GM21423 (cell line): Measurements from ENCODE around the gene ADGRF5.

Experiments
- ATAC-seq: cut with Tn5 transposase; IDR thresholded peaks from one replicate; pipeline ENCODE4 v1.9.1; 2021; ENCODE audit warnings: mild to moderate bottlenecking, moderate library complexity; ENCODE audit not compliant: unreplicated experiment

ADGRF5 gene

GRCh38 chr6:46921731-46922130 is at the start of gene ADGRF5:
Gene ADGRF5 (minus strand): TSS chr6:46921938. CDS start chr6:46906762, 15,176 bp downstream.
- no peak for ATAC-seq

DNA sequence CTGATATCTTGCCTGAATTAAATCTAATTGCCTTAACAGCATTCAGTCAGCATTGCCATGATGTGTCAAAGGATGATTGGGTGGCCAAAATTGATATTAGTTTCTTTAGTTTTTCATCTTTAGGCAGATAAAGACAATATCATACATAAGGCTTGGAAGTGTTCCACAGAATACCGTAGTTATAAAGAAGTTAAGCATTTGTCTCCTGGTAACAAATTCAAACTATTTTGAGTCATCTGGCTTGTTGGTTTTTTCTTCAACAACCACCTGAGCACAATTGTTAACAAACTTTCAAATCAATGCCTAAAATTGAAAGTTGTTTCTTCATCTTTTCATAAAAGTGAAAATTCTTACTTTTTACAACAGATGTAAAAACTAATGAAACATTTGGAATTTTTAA is 47.5 kb upstream of the ADGRF5 start:
- ATAC-seq = no peak

GRCh38 chr6:46967826-46968349 is 46.1 kb upstream of the ADGRF5 start:
- ATAC-seq = no peak

DNA sequence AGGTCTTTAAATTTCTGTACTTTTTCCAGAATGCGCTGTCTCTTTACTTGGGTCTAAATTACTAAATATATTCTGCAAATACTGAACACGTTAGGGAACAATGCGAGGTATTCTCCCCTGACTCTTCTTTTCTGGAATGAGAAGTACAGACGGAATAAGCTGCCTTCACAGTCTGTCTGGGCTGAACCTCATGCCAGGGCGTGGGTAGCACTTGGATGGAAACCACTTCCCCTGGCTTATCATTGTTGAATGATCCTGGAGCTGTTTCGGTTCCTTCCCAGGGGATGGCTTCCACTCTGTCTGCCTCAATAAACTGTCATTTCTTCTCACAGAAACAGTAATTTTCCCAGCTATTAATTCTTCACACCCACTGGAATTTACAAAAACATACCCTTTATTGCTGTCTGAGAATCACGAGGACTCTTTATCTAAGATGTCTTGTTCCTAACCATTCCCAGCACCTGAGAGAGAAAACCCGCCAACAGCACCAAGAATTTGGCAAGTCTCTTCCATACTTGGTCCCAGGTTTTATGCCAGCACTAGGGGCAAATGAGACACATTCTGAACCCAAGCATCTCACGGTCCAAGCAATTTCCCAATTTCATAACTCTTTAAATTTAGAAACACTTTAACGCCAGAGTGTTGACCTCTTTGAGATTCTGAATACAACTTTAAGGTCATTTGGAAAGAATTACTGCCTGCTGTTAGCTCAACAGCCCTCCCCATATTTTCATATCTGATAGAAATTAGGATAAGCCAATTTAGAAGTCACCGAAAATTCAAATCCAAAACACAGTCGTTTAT is 43.2 kb upstream of the ADGRF5 start:
- ATAC-seq = no peak

- ATAC-seq = no peak
These were observed 41.9 kb upstream of the ADGRF5 start for GRCh38 chr6:46963626-46964025.

DNA sequence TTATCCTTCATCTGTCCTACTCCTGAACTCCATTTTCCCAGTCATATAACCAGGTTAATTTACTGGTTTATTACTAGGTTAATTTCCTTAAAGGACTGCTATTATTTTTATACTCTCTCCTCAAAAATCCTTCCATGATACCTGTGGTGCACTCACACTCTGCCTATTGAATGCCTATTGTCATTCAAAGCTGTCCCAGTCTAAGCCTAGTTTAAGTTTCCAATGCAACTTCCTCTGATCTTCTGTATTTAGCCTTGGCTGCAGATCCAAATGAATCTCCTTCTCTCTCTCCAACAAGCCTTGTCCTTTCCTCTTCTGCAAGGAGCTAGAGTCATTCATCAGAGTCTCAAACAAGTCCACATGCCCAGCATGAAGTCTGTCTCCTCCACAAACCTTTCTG is 41.3 kb upstream of the ADGRF5 start:
- ATAC-seq = no peak

- ATAC-seq = no peak
These were observed 40.0 kb upstream of the ADGRF5 start for GRCh38 chr6:46961711-46962110.

GRCh38 chr6:46961232-46961631 is 39.5 kb upstream of the ADGRF5 start:
- no peak for ATAC-seq

- no peak for ATAC-seq
These were observed 37.7 kb upstream of the ADGRF5 start for GRCh38 chr6:46959419-46959818.

GRCh38 chr6:46956409-46956808 is 34.7 kb upstream of the ADGRF5 start:
- no peak for ATAC-seq

DNA sequence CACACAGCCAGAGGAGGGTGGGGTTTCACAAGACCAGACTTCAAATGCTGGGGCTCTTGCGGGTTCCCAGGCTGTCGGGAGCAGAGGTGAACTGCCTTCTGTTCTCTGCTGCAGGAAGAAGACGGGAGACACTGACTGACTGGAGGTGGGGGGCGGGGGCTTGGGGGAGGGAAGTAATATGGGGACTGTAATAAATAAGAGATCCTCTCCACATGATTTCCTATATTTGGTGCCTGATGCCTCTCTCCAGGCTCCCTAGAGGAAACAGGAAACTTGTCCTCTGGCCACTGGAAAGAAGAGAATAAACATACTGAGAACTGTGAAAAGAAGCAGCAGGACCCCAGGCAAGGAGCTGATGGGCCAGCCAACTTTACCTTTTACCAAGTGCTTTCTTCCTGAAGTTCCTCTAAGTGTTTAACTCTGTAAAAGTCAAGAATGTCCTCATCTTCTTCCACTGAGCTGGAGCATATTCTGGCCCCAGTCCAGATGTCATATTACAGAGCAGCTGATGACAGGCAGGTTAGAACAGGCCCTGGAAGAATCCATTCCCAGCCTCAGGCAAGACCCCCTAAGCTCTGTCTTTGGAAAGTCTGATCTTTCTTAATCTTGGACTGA is 33.2 kb upstream of the ADGRF5 start:
- ATAC-seq = no peak

DNA sequence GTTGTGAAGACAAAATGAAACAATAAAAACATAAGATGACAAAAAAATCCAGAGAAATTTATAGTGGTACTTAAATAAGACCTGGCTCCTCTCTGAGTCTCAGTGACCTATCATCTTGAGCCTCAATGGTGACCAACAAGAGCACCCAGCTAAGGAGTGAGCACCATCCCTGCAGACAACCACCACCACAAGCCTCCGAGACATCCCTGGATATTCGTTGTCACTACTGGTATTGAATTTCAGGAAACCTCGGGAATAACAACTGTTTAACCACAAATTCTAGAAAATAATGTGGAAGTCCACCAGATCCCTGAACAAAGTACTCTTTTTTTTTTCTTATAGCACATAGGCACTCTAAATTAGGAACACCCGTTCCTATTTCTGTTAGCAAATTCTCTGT is 32.2 kb upstream of the ADGRF5 start:
- no peak for ATAC-seq

DNA sequence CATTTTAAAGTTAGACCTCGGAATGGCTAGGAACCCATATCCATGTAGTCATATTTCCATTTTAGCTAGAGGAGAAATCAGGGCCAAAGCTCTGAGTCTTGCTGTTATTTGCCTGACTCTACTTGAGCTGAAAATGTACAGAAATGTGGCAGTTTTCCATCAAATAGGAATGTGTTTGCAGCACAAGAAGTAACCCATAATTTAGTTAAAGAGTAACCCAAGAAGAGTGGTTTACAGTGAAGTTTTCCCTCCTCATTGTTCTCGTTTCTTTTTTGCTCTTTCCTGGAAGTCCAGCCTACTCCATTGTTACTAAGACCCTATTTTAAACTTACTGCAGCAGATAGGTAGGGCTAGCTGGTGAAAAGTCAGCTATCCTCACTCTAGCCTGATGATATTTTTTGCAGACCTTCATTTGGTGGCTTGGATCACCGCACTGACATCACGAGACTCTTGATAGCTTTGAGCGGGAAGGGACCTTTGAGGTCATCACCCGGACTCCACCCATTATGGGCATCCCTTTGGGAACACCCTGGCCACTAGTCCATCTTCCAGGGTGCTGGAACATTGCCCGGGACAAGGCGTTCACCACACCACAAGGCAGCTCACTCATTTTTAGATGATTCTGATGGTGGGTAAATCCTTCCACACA is 28.0 kb upstream of the ADGRF5 start:
- ATAC-seq = no peak

DNA sequence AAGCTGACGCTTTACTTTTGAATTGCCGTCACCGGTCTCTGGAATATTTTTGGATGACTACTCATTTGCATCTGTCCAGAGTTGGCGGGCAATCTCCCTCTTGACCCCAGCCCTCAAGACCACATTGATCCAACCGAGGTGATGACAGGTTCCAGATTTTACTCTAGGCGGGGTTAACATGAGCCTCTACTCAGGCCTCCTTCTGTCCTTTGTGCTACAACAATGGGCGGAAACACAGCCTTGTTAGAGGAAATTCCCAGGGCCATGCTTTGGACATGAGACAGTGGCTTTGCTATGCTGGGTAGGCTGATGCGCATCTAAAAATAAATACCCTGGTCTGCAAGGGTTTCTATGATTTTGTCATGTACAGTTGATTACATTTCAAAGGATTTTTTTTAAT is 27.0 kb upstream of the ADGRF5 start:
- ATAC-seq = no peak

DNA sequence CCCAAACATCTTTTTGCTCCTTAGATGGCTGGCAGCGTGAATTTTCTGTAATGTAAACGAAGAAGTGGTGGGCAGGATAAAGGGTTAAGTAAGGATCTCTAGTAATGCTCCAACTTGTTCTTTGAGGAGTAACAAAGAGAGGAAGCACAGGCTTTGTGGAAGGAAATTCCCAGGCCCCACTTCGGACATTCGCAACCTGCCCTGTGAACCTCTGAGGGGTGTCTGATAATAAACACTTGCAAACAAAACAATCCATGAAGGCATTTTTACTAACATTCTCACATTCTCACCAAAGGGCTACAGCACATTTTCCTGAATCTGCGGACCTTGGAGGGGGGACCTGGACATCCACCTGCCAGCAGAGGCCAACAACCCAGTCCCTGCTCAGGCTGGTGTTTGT is 25.8 kb upstream of the ADGRF5 start:
- no peak for ATAC-seq

GRCh38 chr6:46940433-46941226 is 18.9 kb upstream of the ADGRF5 start:
- no peak for ATAC-seq

DNA sequence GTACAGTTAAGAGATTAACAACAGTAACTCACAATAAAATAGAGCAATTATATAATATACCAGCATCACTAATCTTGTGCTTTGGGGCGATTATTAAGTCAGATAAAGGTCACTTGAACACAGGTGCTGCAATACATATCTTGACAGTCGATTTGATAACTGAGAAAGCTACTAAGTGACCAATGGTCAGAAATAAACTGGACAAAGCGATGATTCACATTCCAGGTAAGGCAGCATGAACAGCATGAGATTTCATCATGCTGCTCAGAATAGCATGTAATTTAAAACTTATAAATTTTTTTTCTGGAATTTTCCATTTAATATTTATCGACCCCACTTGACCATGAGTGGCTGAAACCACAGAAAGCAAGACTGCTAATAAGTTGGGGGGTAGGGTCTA is 15.9 kb upstream of the ADGRF5 start:
- ATAC-seq = no peak

- ATAC-seq = no peak
These were observed 13.9 kb upstream of the ADGRF5 start for GRCh38 chr6:46935687-46936086.

- no peak for ATAC-seq
These were observed 12.0 kb upstream of the ADGRF5 start for GRCh38 chr6:46933751-46934150.

DNA sequence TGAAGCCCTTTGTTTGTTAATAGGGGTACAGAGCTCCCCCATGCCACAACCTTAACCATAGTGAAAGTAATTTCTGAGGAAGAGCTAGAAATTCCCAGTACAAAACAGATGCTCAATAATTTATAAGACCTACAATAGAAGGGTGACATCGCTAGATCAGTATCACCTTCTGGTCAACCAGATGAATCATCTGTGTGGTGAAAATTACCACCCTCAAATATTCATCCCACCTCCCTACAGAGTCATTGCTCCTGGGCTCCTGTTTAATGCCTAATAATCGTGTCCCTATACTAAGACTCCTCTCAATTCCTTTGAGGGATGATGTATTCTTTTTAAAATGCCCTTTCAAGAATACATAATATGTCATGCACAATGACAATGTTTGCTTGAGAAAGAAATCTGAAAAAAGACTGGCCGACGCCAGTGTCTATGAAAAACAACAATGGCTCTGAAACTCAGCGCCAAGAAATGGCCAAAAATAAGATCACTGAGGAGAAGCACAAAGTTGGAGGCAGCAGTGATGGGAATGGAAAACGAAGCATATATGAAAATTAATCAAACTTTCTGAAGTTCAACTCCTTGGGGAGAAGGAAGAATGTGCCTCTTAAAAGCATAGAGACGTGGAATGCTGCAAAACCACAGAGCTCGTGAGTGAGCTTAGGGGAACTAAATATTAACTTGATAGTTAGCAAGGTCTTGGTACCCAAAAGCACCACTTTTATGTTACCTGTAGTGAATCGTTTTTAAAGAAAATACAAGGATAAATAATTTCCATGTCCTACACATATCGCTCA is 11.0 kb upstream of the ADGRF5 start:
- ATAC-seq = no peak
